Measurements from ENCODE around the gene DEFB110. TPM values are rescaled to one million over a fixed set of nuclear protein-coding genes. Genes with fewer than 3 reads are reported as not detected.

The DEFB110 gene
- total and polyA plus RNA-seq, 11 donors, result not detected

DNA sequence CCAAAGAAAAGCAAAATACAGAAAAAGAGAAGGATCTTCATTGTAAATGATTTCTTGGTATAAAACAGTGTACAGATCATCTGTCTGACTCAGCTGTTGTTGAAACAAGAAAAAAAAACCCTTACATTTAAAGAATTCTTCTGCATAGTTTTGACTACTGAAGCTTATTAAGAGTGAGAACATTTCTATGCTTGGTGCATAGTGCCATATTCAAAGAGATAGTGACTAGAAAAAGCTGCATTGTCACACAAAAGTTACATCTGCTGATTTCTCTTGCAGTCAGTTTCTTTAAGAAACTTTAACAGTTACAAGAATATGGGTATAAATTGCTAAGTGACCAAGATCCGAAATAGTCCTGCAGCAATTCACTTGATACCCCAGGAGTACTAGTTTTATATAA, 28.0 kb upstream of the DEFB110 start, which contains the start of gene DEFB112:
DEFB112 (minus strand) TSS at position 101 of the 400 bp plus-strand sequence; CDS start at position 41, 60 bp downstream.
- Histone ChIP-seq H3K27me3 (no peaks in the 10 kb centered on the region), H3K36me3 (no peaks in the 10 kb centered on the region), H3K4me3 (no peak within 1 kb of the TSS), H3K9me3 (no peaks in the 10 kb centered on the region), H3K27ac (no peak within 1 kb of the TSS), H3K4me1 (no peaks in the 10 kb centered on the region)
- DNase-seq (no peak), ATAC-seq (no peak)
- TF ChIP-seq, protein P1, sequence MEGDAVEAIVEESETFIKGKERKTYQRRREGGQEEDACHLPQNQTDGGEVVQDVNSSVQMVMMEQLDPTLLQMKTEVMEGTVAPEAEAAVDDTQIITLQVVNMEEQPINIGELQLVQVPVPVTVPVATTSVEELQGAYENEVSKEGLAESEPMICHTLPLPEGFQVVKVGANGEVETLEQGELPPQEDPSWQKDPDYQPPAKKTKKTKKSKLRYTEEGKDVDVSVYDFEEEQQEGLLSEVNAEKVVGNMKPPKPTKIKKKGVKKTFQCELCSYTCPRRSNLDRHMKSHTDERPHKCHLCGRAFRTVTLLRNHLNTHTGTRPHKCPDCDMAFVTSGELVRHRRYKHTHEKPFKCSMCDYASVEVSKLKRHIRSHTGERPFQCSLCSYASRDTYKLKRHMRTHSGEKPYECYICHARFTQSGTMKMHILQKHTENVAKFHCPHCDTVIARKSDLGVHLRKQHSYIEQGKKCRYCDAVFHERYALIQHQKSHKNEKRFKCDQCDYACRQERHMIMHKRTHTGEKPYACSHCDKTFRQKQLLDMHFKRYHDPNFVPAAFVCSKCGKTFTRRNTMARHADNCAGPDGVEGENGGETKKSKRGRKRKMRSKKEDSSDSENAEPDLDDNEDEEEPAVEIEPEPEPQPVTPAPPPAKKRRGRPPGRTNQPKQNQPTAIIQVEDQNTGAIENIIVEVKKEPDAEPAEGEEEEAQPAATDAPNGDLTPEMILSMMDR (IDR thresholded peaks at IDR 0.05), result no peak
- no peak for TF ChIP-seq POLR2A (IDR thresholded peaks at IDR 0.05)
- intact Hi-C loops (cut with DNase I), result no loop called here
- 62 to 78% (median 67%) methylated on average over 1 of the region's 1 CpG for WGBS, 4 donors

DNA sequence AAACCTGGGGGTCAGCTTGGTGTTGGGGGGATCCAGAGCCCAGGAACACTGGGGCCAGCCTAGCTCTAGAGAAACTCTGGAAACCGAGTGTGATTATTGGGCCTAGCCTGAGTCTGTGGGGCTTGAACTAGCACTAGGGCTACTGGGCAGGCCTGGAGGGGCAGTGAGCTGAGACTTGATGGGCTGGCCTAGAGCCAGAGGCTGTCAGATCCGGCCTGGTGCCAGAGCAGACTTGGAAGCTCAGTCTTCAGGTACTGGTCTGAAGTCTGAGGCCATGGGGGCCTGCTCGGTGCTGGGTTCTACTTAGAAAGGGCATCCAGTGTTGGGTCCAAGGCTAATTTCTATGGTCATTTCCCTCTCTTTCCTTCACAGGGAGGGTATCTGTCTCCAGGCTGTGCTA, 25.2 kb upstream of the DEFB110 start:
- TF ChIP-seq, protein P1 (IDR thresholded peaks at IDR 0.05), result no peak
- no peak for TF ChIP-seq POLR2A (IDR thresholded peaks at IDR 0.05)
- Histone ChIP-seq H3K36me3 (no peaks in the 10 kb centered on the region), H3K4me3 (no peak overlapping the region), H3K27ac (no peak overlapping the region), H3K4me1 (no peaks in the 10 kb centered on the region), H3K27me3 (no peaks in the 10 kb centered on the region), H3K9me3 (no peaks in the 10 kb centered on the region)
- ATAC-seq (no peak), DNase-seq (no peak)
- 63 to 64% (median 63%) methylated on average over 3 of the region's 3 CpGs; no CpG with 5 or more reads in 1 of the 4 donors for WGBS, 4 donors
- intact Hi-C loops (cut with DNase I), result no loop called here

DNA sequence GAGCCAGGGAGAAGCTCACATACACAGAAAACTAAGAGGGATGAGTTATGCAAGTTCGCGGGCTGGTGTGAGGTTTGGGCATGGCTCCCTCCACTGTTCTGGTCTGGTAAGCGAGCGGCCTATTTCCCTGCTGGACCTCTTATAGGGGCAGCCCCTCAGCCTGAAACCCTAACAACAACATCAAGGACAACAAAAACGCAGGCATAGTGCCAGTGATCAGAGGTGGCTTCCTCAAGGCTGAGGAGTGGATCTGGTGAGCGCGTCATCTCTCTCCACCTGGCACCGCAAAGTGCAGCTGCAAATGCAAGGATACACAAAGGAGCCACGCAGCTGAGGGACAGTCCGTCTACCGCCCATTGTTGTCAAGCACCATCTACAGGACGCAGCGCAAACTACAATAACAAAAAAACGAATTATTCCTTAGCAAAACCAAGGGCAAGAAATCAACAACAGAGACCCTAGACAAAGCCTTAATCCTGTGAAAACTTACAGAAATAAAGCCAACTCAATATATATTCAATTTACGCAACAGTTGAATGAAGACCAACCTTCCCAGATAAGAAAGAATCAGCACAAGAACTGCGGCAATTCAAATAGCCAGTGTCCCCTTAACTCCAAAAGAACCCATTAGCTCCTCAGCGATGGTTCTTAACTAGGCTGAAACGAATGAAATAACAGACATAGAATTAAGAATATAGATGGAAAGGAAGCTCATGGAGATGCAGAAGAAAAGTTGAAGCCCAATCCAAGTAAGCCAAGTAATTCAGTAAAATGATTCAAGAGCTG, 9.2 kb upstream of the DEFB110 start:
- intact Hi-C loops (cut with DNase I), result no loop called here
- 37 to 46% (median 42%) methylated on average over 17 to 18 of the region's 18 CpGs for WGBS, 4 donors

GRCh38 chr6:50030350-50030749, 8.6 kb upstream of the DEFB110 start:
- WGBS, 4 donors, result 85 to 92% (median 88%) methylated on average over 11 to 14 of the region's 14 CpGs
- no peaks in the 10 kb centered on the region for H3K27me3 ChIP-seq
- no peaks in the 10 kb centered on the region for H3K9me3 ChIP-seq
- H3K4me1 ChIP-seq, result no peaks in the 10 kb centered on the region
- no peak for ATAC-seq
- intact Hi-C loops (cut with DNase I), result no loop called here
- no peak for DNase-seq
- no peak overlapping the region for H3K27ac ChIP-seq
- H3K36me3 ChIP-seq, result no peaks in the 10 kb centered on the region
- TF ChIP-seq POLR2A (IDR thresholded peaks at IDR 0.05), result no peak
- TF ChIP-seq, protein P1 (IDR thresholded peaks at IDR 0.05), result no peak
- no peak overlapping the region for H3K4me3 ChIP-seq

More for the DNA sequence above, 9.2 kb upstream of the DEFB110 start:
- H3K4me1 ChIP-seq, result no peaks in the 10 kb centered on the region
- no peak overlapping the region for H3K4me3 ChIP-seq
- H3K27ac ChIP-seq, result no peak overlapping the region
- ATAC-seq (no peak), DNase-seq (no peak)
- TF ChIP-seq, protein P1 (IDR thresholded peaks at IDR 0.05), result no peak
- no peak for TF ChIP-seq POLR2A (IDR thresholded peaks at IDR 0.05)
- no peaks in the 10 kb centered on the region for H3K9me3 ChIP-seq
- H3K36me3 ChIP-seq, result no peaks in the 10 kb centered on the region
- H3K27me3 ChIP-seq, result no peaks in the 10 kb centered on the region

Measured in heart left ventricle (tissue), 16 donors.